Esophagus squamous epithelium (tissue), 4 donors: ENCODE results near the gene FHL2.

Source experiments
- CTCF ChIP-seq, 6 experiments: fragments of 450-650 bp in 4 of 6; fragments of 200-600 bp in 2 of 6; sonication (generic) in 2 of 6; IDR thresholded peaks; one replicate each; pipeline ENCODE4 v1.5.1; 2016 to 2019; ENCODE audit warnings: antibody characterized with exemption in 6 of 6, mild to moderate bottlenecking in 4 of 6, moderate library complexity in 4 of 6
- POLR2A ChIP-seq, 4 donors: fragments of 450-650 bp; IDR thresholded peaks; one replicate each; pipeline ENCODE4 v1.6.1; 2017; ENCODE audit warnings: antibody characterized with exemption in 4 of 4, mild to moderate bottlenecking in 4 of 4, moderate library complexity in 3 of 4

- TF ChIP-seq CTCF (IDR thresholded peaks at IDR 0.05) (no peak), POLR2A (IDR thresholded peaks at IDR 0.05) (no peak)
These were observed 19.7 kb upstream of the FHL2 start for GRCh38 chr2:105418522-105418921.
